ENCODE results near the gene PTGFR. TPM values are rescaled to one million over a fixed set of nuclear protein-coding genes. Genes with fewer than 3 reads are reported as not detected.

Gene PTGFR
- total and polyA plus RNA-seq, 2 of the 13 experiments (the other 11 are each of a cell fraction or from before 2014, with no cell fraction given), result not detected

GRCh38 chr1:78526496-78526895, 35.7 kb downstream of the PTGFR start:
- BruUV-seq (replicated peaks), result no TSS peak
- POLR2A ChIA-PET, result no interaction called here
- no peaks in the 10 kb centered on the region for H3K9me3 ChIP-seq (ENCODE audit: low read length)
- TF ChIP-seq NFYB (CRISPR knock-in tag; IDR thresholded peaks at IDR 0.05) (no peak), HOXA5 (CRISPR knock-in tag; IDR thresholded peaks at IDR 0.05) (no peak), RNF2 (conservative IDR thresholded peaks at IDR 0.05; ENCODE audit: low read depth) (no peak), ASH2L (IDR thresholded peaks at IDR 0.05; ENCODE audit: insufficient read length, low read depth, low read length) (no peak), ZNF780A (CRISPR knock-in tag; IDR thresholded peaks at IDR 0.05) (no peak), RFX5 (IDR thresholded peaks at IDR 0.05; ENCODE audit: low read depth, low read length) (no peak), CENPT (CRISPR knock-in tag; IDR thresholded peaks at IDR 0.05; ENCODE audit: low read depth) (no peak), ZNF263 (CRISPR knock-in tag; IDR thresholded peaks at IDR 0.05) (no peak), SMC3 (IDR thresholded peaks at IDR 0.05; ENCODE audit: low read length) (no peak), STAG1 (CRISPR knock-in tag; IDR thresholded peaks at IDR 0.05) (no peak), PLRG1 (conservative IDR thresholded peaks at IDR 0.05) (no peak), FOXA3 (CRISPR knock-in tag; IDR thresholded peaks at IDR 0.05) (no peak), SATB2 (CRISPR knock-in tag; IDR thresholded peaks at IDR 0.05) (no peak)
- TF ChIP-seq, protein P1, sequence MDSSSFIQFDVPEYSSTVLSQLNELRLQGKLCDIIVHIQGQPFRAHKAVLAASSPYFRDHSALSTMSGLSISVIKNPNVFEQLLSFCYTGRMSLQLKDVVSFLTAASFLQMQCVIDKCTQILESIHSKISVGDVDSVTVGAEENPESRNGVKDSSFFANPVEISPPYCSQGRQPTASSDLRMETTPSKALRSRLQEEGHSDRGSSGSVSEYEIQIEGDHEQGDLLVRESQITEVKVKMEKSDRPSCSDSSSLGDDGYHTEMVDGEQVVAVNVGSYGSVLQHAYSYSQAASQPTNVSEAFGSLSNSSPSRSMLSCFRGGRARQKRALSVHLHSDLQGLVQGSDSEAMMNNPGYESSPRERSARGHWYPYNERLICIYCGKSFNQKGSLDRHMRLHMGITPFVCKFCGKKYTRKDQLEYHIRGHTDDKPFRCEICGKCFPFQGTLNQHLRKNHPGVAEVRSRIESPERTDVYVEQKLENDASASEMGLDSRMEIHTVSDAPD (CRISPR knock-in tag; IDR thresholded peaks at IDR 0.05), result no peak
- no peak overlapping the region for H3K4me2 ChIP-seq (ENCODE audit: low read depth, low read length)
- no peaks in the 10 kb centered on the region for H3K4me1 ChIP-seq (ENCODE audit: insufficient read depth, low read length)
- no peaks in the 10 kb centered on the region for H3K79me2 ChIP-seq (ENCODE audit: insufficient read depth, low read length)
- H3K36me3 ChIP-seq (replicated peaks in 1 of 2; ENCODE audit: control insufficient read depth in 1 of 2, insufficient read depth in 2 of 2, low read length in 2 of 2), result no peaks in the 10 kb centered on the region
- in situ Hi-C loops (cut with HindIII; ENCODE audit: extremely low pct_ligation_motif_present, low pct_unique_long_range_greater_than_20kb) (no loop called here), intact Hi-C loops (cut with micrococcal nuclease; ENCODE audit: unreplicated experiment) (no loop called here)
- H3K9ac ChIP-seq (ENCODE audit: insufficient read depth, low read depth, low read length), result no peak overlapping the region
- ATAC-seq (no peak), FAIRE-seq (no peak), DNase-seq (ENCODE audit: low spot score) (no peak)
- no peak overlapping the region for H2AFZ ChIP-seq (ENCODE audit: low read length)
- no peak overlapping the region for H3K4me3 ChIP-seq (replicated peaks in 1 of 3; ENCODE audit: insufficient read depth in 1 of 3, low read depth in 2 of 3, low read length in 3 of 3)
- CTCF ChIA-PET (ENCODE audit: low intra/inter-chr PET ratio, low total read pairs), result no interaction called here
- H3K27me3 ChIP-seq (ENCODE audit: control insufficient read depth in 1 of 2, insufficient read depth in 2 of 2, low read length in 2 of 2), result no peaks in the 10 kb centered on the region
- no peak overlapping the region for H3K27ac ChIP-seq (ENCODE audit: extremely low read length, insufficient read depth, low read length)
- 0% methylated on average over 2 of the region's 2 CpGs for WGBS (ENCODE audit: low lambda C conversion rate)
- no peaks in the 10 kb centered on the region for H4K20me1 ChIP-seq (ENCODE audit: insufficient read depth, low read length)

All from HepG2 (cell line).